Cardiac muscle cell (in vitro differentiated cells and primary cell): ENCODE data around the gene SYNPO. TPM values are rescaled to one million over a fixed set of nuclear protein-coding genes. Genes with fewer than 3 reads are reported as not detected.

ENCODE experiments used
- DNase-seq, 2 donors: peaks; one replicate each; pipeline versions ENCODE4 v3.0.0 to v3.0.0-alpha.2; 2010 to 2017; ENCODE audit warnings: low read depth in 1 of 2, low spot score in 1 of 2
- H3K27ac ChIP-seq: fragments of 200-600 bp; sonication (generic); 2 replicates; pipeline ENCODE4 v1.5.1; 2016
- H3K27me3 ChIP-seq: fragments of 200-600 bp; sonication (generic); 2 replicates; pipeline ENCODE4 v1.6.0; 2016; ENCODE audit warnings: control low read depth
- H3K36me3 ChIP-seq: fragments of 200-600 bp; sonication (generic); 2 replicates; pipeline ENCODE4 v1.5.1; 2016; ENCODE audit warnings: control low read depth
- H3K4me1 ChIP-seq: fragments of 200-600 bp; sonication (generic); 2 replicates; pipeline ENCODE4 v1.8.1; 2017; ENCODE audit warnings: low read depth, mild to moderate bottlenecking, mixed run types
- H3K4me3 ChIP-seq: fragments of 200-600 bp; sonication (generic); 2 replicates; pipeline ENCODE4 v1.5.1; 2016; ENCODE audit warnings: mild to moderate bottlenecking
- H3K9me3 ChIP-seq: fragments of 200-600 bp; sonication (generic); 2 replicates; pipeline ENCODE4 v1.5.1; 2017; ENCODE audit warnings: low read depth, mild to moderate bottlenecking, control low read depth
- polyA plus RNA-seq: library from polyadenylated mRNA; unstranded; fragments of >200 nt; fragmentation: Nextera tagmentation; extraction: Ambion mirVana; gene quantifications from 2 replicates; pipeline ENCODE4 v1.2.1, GENCODE V29; 2016
- total RNA-seq: library from RNA; depleted of rRNA; stranded (reverse); fragments of >200 nt; gene quantifications from 2 replicates; pipeline ENCODE4 v1.2.3, GENCODE V29; 2016
- TF ChIP-seq, protein P1 (sequence below): IDR thresholded peaks from 2 replicates; pipeline ENCODE4 v1.5.1; 2012; ENCODE audit warnings: low read depth, mild to moderate bottlenecking, low read length

The SYNPO gene
- total and polyA plus RNA-seq, 2 experiments from 2014 or later = 1.1 to 2.7 TPM

DNA sequence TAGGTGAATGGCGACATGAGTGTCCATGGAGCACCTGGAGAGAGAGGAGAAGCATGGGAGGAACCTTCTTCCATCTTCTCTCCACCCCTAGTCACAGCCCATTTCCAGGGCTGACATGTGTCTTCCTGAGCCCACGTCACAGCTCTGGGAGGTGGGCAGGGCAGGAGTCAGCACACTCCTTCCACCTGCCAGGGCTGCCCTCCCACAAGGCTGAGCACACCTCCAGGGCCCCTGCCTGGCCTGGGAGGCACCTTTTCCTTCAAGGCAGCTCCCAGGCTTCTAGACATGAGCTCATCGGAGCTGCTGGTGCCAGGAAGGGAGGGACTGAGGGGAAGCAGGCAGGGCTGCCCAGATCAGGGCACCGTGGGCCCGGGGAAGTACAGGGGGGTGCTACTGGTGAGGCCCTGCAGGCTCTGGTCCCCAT is 13.6 kb upstream of the SYNPO start:
- Histone ChIP-seq H3K27me3 (no peaks in the 10 kb centered on the region), H3K4me1 (peaks cover 10% of the 10 kb centered on the region), H3K27ac (no peak overlapping the region), H3K4me3 (no peak overlapping the region), H3K9me3 (no peaks in the 10 kb centered on the region), H3K36me3 (no peaks in the 10 kb centered on the region)
- TF ChIP-seq, protein P1, sequence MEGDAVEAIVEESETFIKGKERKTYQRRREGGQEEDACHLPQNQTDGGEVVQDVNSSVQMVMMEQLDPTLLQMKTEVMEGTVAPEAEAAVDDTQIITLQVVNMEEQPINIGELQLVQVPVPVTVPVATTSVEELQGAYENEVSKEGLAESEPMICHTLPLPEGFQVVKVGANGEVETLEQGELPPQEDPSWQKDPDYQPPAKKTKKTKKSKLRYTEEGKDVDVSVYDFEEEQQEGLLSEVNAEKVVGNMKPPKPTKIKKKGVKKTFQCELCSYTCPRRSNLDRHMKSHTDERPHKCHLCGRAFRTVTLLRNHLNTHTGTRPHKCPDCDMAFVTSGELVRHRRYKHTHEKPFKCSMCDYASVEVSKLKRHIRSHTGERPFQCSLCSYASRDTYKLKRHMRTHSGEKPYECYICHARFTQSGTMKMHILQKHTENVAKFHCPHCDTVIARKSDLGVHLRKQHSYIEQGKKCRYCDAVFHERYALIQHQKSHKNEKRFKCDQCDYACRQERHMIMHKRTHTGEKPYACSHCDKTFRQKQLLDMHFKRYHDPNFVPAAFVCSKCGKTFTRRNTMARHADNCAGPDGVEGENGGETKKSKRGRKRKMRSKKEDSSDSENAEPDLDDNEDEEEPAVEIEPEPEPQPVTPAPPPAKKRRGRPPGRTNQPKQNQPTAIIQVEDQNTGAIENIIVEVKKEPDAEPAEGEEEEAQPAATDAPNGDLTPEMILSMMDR = no peak
- DNase-seq = peak in 1 of 2 donors; percentile 30

DNA sequence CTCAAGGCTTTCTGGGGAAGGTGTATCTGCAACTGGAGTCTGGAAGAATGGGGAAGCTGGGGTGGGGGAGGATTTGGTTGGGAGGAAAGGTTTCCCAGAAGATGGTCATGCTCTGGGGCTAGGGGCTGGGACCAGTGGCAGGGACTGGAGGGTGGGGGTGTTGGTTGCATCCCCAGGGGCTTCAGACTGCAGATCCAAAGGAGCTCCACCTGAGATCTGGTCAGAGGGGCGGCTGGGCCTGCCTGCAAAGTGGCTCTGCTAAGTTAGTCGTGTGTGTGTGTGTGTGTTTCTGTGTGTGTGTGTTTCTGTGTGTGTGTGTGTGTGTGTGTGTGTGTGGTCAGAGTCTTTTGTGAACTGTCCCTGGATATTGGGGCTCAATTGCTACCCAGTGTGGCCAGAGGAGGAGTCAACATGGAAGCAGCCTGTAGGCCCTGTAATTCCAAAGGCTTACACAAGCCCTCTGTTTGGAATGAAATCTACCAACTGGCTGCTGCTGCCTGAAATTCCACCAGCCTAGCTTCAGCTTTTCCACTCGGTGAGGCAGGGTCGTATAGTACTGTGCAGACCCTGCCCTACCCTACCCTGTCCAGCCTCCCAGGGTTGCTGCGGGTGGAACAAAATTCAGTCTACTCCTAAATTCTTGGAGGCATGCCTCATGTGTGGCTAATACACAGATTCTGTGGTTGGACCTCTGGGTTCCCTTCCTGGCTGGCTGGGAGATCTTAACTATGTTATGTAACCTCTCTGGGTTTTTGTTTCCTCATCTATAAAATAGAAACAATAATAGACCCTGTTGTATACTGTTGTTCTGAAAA is 12.5 kb upstream of the SYNPO start:
- H3K9me3 ChIP-seq = no peaks in the 10 kb centered on the region
- no peak overlapping the region for H3K27ac ChIP-seq
- H3K4me3 ChIP-seq = no peak overlapping the region
- TF ChIP-seq, protein P1 = no peak
- peaks cover 10% of the 10 kb centered on the region for H3K4me1 ChIP-seq
- no peaks in the 10 kb centered on the region for H3K27me3 ChIP-seq
- no peaks in the 10 kb centered on the region for H3K36me3 ChIP-seq
- DNase-seq = peak in 1 of 2 donors; percentile 74

DNA sequence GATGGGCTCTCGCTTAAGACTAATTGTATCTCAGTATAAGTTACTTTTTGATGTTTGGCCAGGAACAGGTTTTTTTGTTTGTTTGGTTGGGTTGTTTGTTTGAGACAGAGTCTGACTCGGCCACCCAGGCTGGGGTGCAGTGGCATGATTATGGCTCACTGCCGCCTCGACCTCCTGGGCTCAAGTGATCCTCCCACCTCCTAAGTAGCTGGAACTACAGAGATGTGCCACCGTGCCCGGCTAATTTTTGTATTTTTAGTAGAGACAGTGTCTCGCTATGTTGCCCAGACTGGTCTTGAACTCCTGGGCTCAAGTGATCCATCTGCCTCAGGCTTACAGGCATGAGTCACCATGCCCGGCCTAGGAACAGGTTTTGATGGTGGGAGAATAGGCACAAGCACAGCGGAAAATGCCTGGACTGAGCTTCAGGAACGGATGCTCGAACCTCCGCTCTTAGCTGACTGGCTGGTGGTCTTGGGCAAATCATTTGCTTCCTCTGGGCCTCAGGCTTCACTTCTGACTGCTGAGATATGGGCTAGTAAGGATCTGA is 11.4 kb upstream of the SYNPO start:
- Histone ChIP-seq H3K27me3 (no peaks in the 10 kb centered on the region), H3K4me3 (no peak overlapping the region), H3K36me3 (no peaks in the 10 kb centered on the region), H3K4me1 (peaks cover 10% of the 10 kb centered on the region), H3K27ac (no peak overlapping the region), H3K9me3 (no peaks in the 10 kb centered on the region)
- TF ChIP-seq, protein P1 = no peak
- no peak for DNase-seq

DNA sequence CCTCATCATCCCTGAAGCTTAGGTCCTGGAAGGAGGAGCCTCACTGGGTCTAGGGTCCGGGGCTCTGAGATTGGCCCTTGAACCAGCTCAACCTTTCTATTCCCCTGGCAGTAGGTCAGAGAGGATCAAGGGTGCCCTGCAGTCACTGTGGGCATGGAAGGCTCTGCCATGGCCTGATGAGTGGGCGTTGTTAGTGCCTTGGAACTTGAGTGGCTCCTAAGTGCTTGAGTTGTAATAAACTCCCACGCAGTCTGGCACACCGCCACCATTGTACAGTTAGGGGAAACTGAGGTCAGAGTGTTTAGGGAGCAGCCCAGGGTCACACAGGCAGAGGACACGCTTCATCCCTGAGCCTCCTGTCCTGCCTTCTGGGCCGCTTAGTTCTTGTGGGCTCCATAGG is 10.4 kb upstream of the SYNPO start:
- TF ChIP-seq, protein P1 = no peak
- Histone ChIP-seq H3K36me3 (no peaks in the 10 kb centered on the region), H3K27ac (no peak overlapping the region), H3K27me3 (no peaks in the 10 kb centered on the region), H3K4me3 (no peak overlapping the region), H3K9me3 (no peaks in the 10 kb centered on the region), H3K4me1 (peaks cover 8% of the 10 kb centered on the region)
- DNase-seq = no peak

DNA sequence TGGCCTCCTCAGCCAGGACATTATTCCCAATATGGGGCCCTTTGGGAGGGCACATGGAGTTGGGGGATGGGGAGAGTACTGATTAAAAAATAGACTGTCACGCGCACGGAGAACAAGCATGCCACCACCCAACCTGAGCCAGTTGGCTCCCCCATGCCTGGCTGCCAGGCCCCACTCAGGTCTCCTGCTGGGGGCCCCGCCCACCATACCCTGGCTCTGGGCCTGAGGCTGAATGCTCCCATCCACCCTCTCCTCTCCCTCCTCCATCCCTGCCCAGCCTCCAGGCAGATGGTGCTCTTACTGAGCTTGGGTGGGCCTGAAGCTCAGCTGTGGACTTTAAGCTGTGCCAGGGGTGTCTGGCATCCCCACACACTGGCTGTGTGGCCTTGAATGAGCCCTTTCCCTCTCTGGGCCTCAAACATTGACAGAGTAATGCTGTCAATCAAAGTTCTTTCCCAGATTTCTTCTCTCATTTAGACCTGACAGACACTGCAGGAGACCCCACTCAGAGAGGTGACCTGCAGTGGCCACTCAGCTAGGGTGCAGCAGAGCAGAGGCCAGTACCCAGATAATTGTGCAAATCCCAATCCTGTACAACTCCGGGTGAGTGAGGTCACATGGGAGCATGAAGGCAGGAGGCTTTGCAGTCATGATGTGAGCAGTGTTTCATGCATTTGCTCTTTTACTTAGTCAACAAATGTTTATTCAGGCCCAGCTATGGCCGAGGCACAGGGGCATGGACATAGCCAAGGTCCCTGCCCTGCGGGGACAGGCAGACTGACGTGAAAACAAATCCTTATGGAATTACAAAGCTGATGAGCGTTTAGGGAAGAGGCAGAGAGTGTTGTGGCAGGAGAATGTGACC is 9.8 kb upstream of the SYNPO start:
- Histone ChIP-seq H3K27ac (no peak overlapping the region), H3K4me3 (no peak overlapping the region), H3K4me1 (peaks cover 6% of the 10 kb centered on the region), H3K27me3 (no peaks in the 10 kb centered on the region), H3K9me3 (no peaks in the 10 kb centered on the region), H3K36me3 (no peaks in the 10 kb centered on the region)
- no peak for DNase-seq
- TF ChIP-seq, protein P1 = no peak
